Activated CD8-positive, alpha-beta memory T cell treated with anti-CD3 and anti-CD28 coated beads, Interleukin-2, amount 10 ng/mL, durations not matched to agents 7 days and 5 days (primary cell): ENCODE results near the gene IFNGR1. TPM values are rescaled to one million over a fixed set of nuclear protein-coding genes. Genes with fewer than 3 reads are reported as not detected.
"Not testable (repeated sequence)": the region's sequence is repeated elsewhere in the genome, so short reads cannot be mapped to it uniquely, and the experiment has no call there.

Source experiments
- ATAC-seq: fragments of 150-1000 bp; cut with Tn5 transposase; one replicate; pipeline ENCODE4 v1.10.0; 2021; ENCODE audit warnings: moderate library complexity
- CTCF ChIA-PET: fragments of 350-600 bp; sonication (Branson Sonifier 250); formaldehyde crosslinking; loops from one replicate; lab custom pipeline; 2021; ENCODE audit warnings: antibody characterized with exemption; lab: Charles Lee
- DNase-seq: peaks from one replicate; pipeline ENCODE4 v3.0.0-alpha.2; 2020
- H3K27ac Mint-ChIP-seq: one replicate; pipeline ENCODE4 v1.8.0; 2021; ENCODE audit warnings: mild to moderate bottlenecking, mixed read lengths
- H3K27me3 Mint-ChIP-seq: one replicate; pipeline ENCODE4 v1.8.0; 2021; ENCODE audit warnings: mixed read lengths
- H3K36me3 Mint-ChIP-seq: one replicate; pipeline ENCODE4 v1.8.0; 2021; ENCODE audit warnings: mild to moderate bottlenecking, mixed read lengths
- H3K4me1 Mint-ChIP-seq: one replicate; pipeline ENCODE4 v1.8.0; 2021; ENCODE audit warnings: mixed read lengths
- H3K4me3 Mint-ChIP-seq: one replicate; pipeline ENCODE4 v1.8.0; 2021; ENCODE audit warnings: mild to moderate bottlenecking, moderate library complexity, mixed read lengths
- H3K9me3 Mint-ChIP-seq: one replicate; pipeline ENCODE4 v1.8.0; 2022; ENCODE audit warnings: low read depth, mixed read lengths
- total RNA-seq, 2 experiments: library from RNA; stranded (reverse); gene quantifications; one replicate each; pipeline ENCODE4 v1.2.3, GENCODE V29; 2021

The IFNGR1 gene
- total RNA-seq, 2 experiments from 2014 or later = 13.3 to 18.2 TPM

- Mint-ChIP-seq H3K9me3 (peaks cover 13% of the 10 kb centered on the region), H3K27me3 (peaks cover 20% of the 10 kb centered on the region)
- CTCF ChIA-PET, H3K4me3 Mint-ChIP-seq, DNase-seq, H3K36me3 Mint-ChIP-seq, H3K27ac Mint-ChIP-seq, ATAC-seq, H3K4me1 Mint-ChIP-seq: not testable (repeated sequence)
These were observed 35.2 kb upstream of the IFNGR1 start for GRCh38 chr6:137254430-137254829.

- peaks cover 17% of the 10 kb centered on the region for H3K27me3 Mint-ChIP-seq
- peaks cover 7% of the 10 kb centered on the region for H3K4me1 Mint-ChIP-seq
- no peaks in the 10 kb centered on the region for H3K36me3 Mint-ChIP-seq
- H3K27ac Mint-ChIP-seq = no peak overlapping the region
- ATAC-seq (no peak), DNase-seq (no peak)
- H3K9me3 Mint-ChIP-seq = peaks cover 3% of the 10 kb centered on the region
- CTCF ChIA-PET = interaction anchor here (1.3 to 1.5 kb wide), 2 partner anchors 9 to 13 kb away, joined by 3 read pairs; no protein-coding TSS in a partner anchor
- no peak overlapping the region for H3K4me3 Mint-ChIP-seq
These were observed 29.5 kb upstream of the IFNGR1 start for GRCh38 chr6:137248702-137249101.

GRCh38 chr6:137247724-137248123, 28.5 kb upstream of the IFNGR1 start:
- DNase-seq (no peak), ATAC-seq (no peak)
- Mint-ChIP-seq H3K27me3 (peaks cover 13% of the 10 kb centered on the region), H3K36me3 (no peaks in the 10 kb centered on the region), H3K4me1 (peaks cover 7% of the 10 kb centered on the region), H3K27ac (no peak overlapping the region), H3K4me3 (no peak overlapping the region), H3K9me3 (peaks cover 3% of the 10 kb centered on the region)
- CTCF ChIA-PET = interaction anchor here (1.3 kb wide), 1 partner anchor 10 kb away, joined by 3 read pairs; no protein-coding TSS in a partner anchor

DNA sequence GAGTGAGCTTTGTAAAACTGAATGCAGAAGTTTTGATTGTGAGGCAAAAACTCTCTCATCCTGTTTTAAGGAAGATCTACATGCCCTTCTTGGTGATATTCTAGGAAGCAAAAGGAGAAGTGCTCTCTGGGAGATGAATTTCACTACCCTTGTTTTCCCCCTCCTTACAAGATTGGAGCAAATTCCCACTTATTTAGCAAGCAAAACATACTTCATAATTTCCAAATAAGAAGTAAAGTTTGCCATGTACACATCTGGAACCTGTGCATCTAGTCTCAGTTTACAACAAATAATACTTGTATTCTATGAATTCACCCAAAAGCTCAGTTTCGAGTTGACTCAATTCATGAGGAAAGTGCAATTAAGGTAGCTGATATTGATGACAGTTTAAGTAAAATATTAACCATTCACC, 27.6 kb upstream of the IFNGR1 start:
- H3K36me3 Mint-ChIP-seq = no peaks in the 10 kb centered on the region
- no peak overlapping the region for H3K27ac Mint-ChIP-seq
- no peak for DNase-seq
- no peaks in the 10 kb centered on the region for H3K9me3 Mint-ChIP-seq
- CTCF ChIA-PET = no interaction called here
- H3K4me3 Mint-ChIP-seq = no peak overlapping the region
- no peak for ATAC-seq
- H3K27me3 Mint-ChIP-seq = peaks cover 7% of the 10 kb centered on the region
- H3K4me1 Mint-ChIP-seq = peaks cover 7% of the 10 kb centered on the region

- CTCF ChIA-PET = interaction anchor here (0.5 kb wide), 1 partner anchor 145 kb away, joined by 3 read pairs; no protein-coding TSS in a partner anchor
- DNase-seq (no peak), ATAC-seq (no peak)
- H3K36me3 Mint-ChIP-seq = no peaks in the 10 kb centered on the region
- H3K9me3 Mint-ChIP-seq = no peaks in the 10 kb centered on the region
- H3K27me3 Mint-ChIP-seq = peaks cover 6% of the 10 kb centered on the region
- H3K4me3 Mint-ChIP-seq = no peak overlapping the region
- no peak overlapping the region for H3K27ac Mint-ChIP-seq
- peaks cover 7% of the 10 kb centered on the region for H3K4me1 Mint-ChIP-seq
These were observed 27.0 kb upstream of the IFNGR1 start for GRCh38 chr6:137246164-137246563.

- Mint-ChIP-seq H3K36me3 (peaks cover 7% of the 10 kb centered on the region), H3K27ac (no peak overlapping the region), H3K4me1 (peaks cover 4% of the 10 kb centered on the region), H3K4me3 (no peak overlapping the region), H3K27me3 (no peaks in the 10 kb centered on the region), H3K9me3 (no peaks in the 10 kb centered on the region)
- no peak for DNase-seq
- no peak for ATAC-seq
- CTCF ChIA-PET = interaction anchor here (0.6 kb wide), 1 partner anchor 404 kb away, joined by 3 read pairs; no protein-coding TSS in a partner anchor
These were observed 22.4 kb upstream of the IFNGR1 start for GRCh38 chr6:137241481-137242038.

- Mint-ChIP-seq H3K36me3 (peaks cover 7% of the 10 kb centered on the region), H3K27me3 (no peaks in the 10 kb centered on the region), H3K4me3 (no peak overlapping the region), H3K4me1 (peaks cover 4% of the 10 kb centered on the region), H3K9me3 (no peaks in the 10 kb centered on the region), H3K27ac (no peak overlapping the region)
- DNase-seq = no peak
- ATAC-seq = no peak
- CTCF ChIA-PET = interaction anchor here (1.3 to 1.6 kb wide), 2 partner anchors 47 to 74 kb away, joined by 3 to 4 read pairs; no protein-coding TSS in a partner anchor
These were observed 21.0 kb upstream of the IFNGR1 start for GRCh38 chr6:137240168-137240567.

DNA sequence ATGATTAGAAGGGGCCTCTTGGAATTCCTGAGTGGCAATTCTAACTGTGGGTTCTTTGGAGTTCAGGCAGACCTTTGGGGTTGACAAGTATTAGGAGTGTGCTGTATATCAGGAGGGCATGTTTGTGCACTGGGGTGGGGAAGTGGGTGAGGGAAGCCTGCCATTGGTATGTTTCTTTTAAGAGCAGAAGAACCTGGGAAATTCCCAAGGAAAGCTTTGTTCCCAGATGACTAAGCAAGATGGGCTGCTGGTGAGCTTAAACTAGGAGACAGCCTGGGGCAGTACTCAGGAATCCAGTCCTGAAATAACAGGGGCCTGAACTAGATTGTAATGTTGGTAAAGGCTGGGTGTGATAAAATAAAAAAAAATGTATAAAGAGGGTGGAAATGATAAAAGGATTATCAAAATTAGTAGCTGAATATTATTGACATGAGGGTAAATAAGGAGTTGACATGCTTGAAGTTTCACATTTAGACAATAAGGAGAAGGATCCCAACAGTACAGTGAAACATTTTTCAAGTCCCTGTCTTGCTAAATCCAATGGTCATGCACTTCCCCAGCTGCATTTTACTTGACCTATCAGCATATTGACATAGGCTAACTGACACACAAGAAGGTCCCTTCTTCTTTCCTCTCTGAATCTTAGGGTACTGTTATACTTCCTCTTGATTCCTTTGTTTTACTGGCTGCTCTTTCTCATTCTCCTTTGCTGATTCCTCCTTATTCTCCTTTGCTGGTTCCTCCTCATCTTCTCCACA, 18.4 kb upstream of the IFNGR1 start:
- Mint-ChIP-seq H3K4me3 (no peak overlapping the region), H3K27me3 (no peaks in the 10 kb centered on the region), H3K27ac (no peak overlapping the region), H3K36me3 (peaks cover 10% of the 10 kb centered on the region), H3K4me1 (peaks cover 22% of the 10 kb centered on the region), H3K9me3 (no peaks in the 10 kb centered on the region)
- CTCF ChIA-PET = no interaction called here
- ATAC-seq (no peak), DNase-seq (no peak)

GRCh38 chr6:137236581-137237355, 17.6 kb upstream of the IFNGR1 start:
- H3K36me3 Mint-ChIP-seq = peaks cover 10% of the 10 kb centered on the region
- ATAC-seq (no peak), DNase-seq (no peak)
- H3K4me3 Mint-ChIP-seq = no peak overlapping the region
- H3K27ac Mint-ChIP-seq = no peak overlapping the region
- CTCF ChIA-PET = no interaction called here
- peaks cover 29% of the 10 kb centered on the region for H3K4me1 Mint-ChIP-seq
- H3K27me3 Mint-ChIP-seq = no peaks in the 10 kb centered on the region
- no peaks in the 10 kb centered on the region for H3K9me3 Mint-ChIP-seq

DNA sequence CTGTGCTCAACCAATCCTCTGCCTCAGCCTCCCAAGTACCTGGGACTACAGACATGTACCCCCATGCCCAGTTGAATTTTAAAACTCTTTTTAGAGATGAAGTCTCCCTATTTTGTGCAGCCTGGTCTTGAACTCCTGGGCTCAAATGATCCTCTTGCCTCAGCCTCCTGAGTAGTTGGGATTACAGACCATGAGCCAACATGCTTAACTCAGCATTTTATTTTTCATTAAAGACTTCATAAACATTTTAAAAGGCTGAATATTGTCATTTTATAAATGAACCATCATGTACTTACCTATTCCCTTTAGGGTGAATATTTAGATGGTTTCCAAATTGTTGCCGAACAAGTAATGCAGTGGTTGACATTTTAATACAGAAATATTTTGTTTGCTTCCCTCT, 16.5 kb upstream of the IFNGR1 start:
- H3K9me3 Mint-ChIP-seq = no peaks in the 10 kb centered on the region
- H3K36me3 Mint-ChIP-seq = peaks cover 10% of the 10 kb centered on the region
- no peaks in the 10 kb centered on the region for H3K27me3 Mint-ChIP-seq
- CTCF ChIA-PET = no interaction called here
- no peak overlapping the region for H3K4me3 Mint-ChIP-seq
- DNase-seq = no peak
- peaks cover 29% of the 10 kb centered on the region for H3K4me1 Mint-ChIP-seq
- H3K27ac Mint-ChIP-seq = no peak overlapping the region
- ATAC-seq = no peak

DNA sequence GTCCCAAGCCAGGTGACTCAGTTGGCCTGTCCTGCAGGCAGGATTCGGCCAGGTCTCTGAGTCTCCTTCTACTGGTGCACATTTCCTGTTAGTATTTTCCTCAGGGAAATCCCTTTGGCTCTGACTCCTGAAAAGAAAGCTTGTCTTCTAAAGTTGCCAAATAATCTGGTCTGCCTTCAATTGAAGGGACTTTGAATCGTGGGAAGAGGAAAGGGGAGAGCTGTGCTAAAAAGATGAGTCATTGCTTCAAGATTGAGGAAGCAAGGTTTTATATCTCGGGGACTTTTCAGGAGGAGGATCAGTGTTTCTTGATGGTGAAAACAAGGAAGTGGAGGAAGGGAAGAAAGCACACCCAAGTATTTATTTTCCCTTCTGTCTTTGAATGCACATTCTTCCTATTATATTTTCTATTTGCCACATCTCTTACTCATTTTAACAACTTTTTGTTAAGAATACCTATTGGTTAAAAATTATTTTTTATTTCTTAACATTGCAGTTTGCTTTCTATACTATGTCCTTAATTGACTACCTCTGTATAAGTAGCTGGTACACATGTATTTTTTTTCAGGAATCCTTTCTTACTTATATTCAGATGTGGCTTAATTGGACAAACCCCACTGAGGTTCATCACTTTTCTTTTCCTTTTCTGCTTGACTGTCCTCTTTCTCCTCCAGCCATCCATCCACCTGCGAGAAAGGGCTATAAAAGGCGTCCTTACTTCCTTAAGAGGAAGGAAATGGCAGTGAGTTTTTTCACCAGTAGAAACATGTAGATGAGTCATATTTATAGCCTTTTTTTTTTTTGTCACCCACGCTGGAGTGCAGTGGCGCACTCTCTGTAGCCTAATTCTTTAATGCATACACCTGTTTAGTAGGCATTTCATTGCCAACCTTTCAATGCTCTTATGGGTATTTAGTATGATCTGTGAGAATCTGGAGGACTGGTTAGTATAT, 15.0 kb upstream of the IFNGR1 start:
- Mint-ChIP-seq H3K36me3 (peaks cover 10% of the 10 kb centered on the region), H3K4me1 (peaks cover 27% of the 10 kb centered on the region), H3K27ac (peak overlapping the region; percentile 56), H3K27me3 (no peaks in the 10 kb centered on the region), H3K9me3 (no peaks in the 10 kb centered on the region), H3K4me3 (no peak overlapping the region)
- ATAC-seq = peak; percentile 87
- CTCF ChIA-PET = interaction anchor here (1.4 kb wide), 1 partner anchor 20 kb away, joined by 3 read pairs; no protein-coding TSS in a partner anchor
- no peak for DNase-seq

GRCh38 chr6:137231895-137232294, 12.7 kb upstream of the IFNGR1 start:
- Mint-ChIP-seq H3K36me3 (peaks cover 5% of the 10 kb centered on the region), H3K4me1 (peaks cover 37% of the 10 kb centered on the region), H3K27me3 (peaks cover 2% of the 10 kb centered on the region), H3K9me3 (no peaks in the 10 kb centered on the region), H3K4me3 (no peak overlapping the region), H3K27ac (no peak overlapping the region)
- CTCF ChIA-PET = interaction anchor here (0.7 to 1.5 kb wide), 2 partner anchors 11 to 39 kb away, joined by 3 to 7 read pairs; no protein-coding TSS in a partner anchor
- DNase-seq (no peak), ATAC-seq (no peak)
